ENCODE measurements around the gene TAOK1. TPM values are rescaled to one million over a fixed set of nuclear protein-coding genes. Genes with fewer than 3 reads are reported as not detected.

Gene TAOK1
- total and polyA plus RNA-seq, 9 of the 15 experiments (the other 6 are each of a cell fraction or from before 2014, with no cell fraction given) = 3.2 to 33.1 (median 16.5) TPM

DNA sequence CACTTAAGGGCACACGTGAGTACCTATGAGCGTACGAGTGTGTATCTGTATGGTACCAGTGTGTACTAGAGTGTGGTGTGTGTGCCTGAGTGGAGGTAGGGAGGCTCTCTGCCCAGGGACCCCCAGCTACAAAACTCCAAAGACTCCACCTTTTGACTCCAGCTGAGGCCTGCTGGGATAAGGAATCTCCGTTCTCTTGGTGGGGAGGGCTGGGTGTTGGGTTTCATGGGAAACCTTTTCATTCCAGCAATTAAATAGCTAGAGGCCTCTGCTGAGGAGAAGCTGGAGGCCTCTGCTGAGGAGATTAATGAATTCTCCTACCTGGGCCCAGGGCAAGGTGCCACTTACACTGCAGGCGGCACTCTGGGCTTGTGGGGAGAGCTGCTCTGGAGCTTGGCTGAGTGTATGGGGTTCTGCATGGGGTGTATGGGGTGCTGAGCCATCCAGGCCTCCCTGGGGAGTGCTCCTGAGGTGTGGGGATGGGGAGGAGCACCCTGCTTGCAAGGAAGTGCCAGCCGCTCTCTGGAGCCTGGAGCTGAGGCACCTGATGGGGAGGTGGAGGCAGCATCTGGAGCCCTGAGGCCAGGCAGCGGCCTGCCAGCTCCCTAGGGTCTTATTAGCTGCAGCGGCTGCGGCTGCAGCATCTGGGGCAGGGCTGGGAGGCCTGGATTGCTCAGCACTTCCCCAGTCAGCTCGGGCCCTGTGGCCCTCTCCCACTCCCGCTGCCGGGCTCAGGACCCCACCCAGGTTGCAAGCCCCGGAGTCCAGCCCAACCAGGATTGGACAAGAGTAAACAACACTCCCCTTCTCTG lies 207.4 kb downstream of the TAOK1 start:
- H3K79me2 ChIP-seq (ENCODE audit: control insufficient read depth, insufficient read depth, low read length) = peaks cover 6% of the 10 kb centered on the region; the same call in 2 of the 3 replicates
- WGBS (ENCODE audit: insufficient coverage, low coverage, missing lambda C conversion rate) = 63% methylated on average over 13 of the region's 13 CpGs
- in situ Hi-C loops (cut with MboI) = no loop called here
- H3K4me1 ChIP-seq (replicated peaks in 1 of 2; ENCODE audit: control insufficient read depth in 2 of 2, insufficient read depth in 2 of 2, low read length in 2 of 2) = peaks cover 13 to 46% of the 10 kb centered on the region in 2 experiments
- H3K27ac ChIP-seq (ENCODE audit: extremely low read depth, low read depth, low read length) = no peak overlapping the region
- no peak overlapping the region for H3K4me2 ChIP-seq (ENCODE audit: insufficient read depth, low read length)
- DNase-seq (ENCODE audit: extremely low read depth in 1 of 4, low spot score in 3 of 4) (no peak), FAIRE-seq (no peak), ATAC-seq (no peak)
- H3K9ac ChIP-seq (ENCODE audit: insufficient read depth in 1 of 2, low read depth in 2 of 2, low read length in 2 of 2) = peak overlapping the region in 1 of 2 experiments; percentile 80; a peak in 2 of 4 replicates
- no peaks in the 10 kb centered on the region for H3K27me3 ChIP-seq (ENCODE audit: control insufficient read depth in 2 of 2, insufficient read depth in 2 of 2, low read length in 2 of 2)
- no peak overlapping the region for H2AFZ ChIP-seq (ENCODE audit: low read depth, low read length)
- CTCF ChIA-PET (ENCODE audit: low intra/inter-chr PET ratio) = no interaction called here
- H3K9me3 ChIP-seq (replicated peaks; ENCODE audit: control insufficient read depth, insufficient read depth, low read depth, low read length) = no peaks in the 10 kb centered on the region
- BruUV-seq (replicated peaks) = no TSS peak
- H4K20me1 ChIP-seq (replicated peaks; ENCODE audit: control insufficient read depth, insufficient read depth, low read length) = peaks cover 12% of the 10 kb centered on the region
- intact Hi-C loops (cut with micrococcal nuclease) = no loop called here
- peaks cover 4% of the 10 kb centered on the region for H3K9me1 ChIP-seq (ENCODE audit: control insufficient read depth, insufficient read depth, low read length)
- no peaks in the 10 kb centered on the region for H3K36me3 ChIP-seq (ENCODE audit: control insufficient read depth, insufficient read depth, low read length)
- no peak overlapping the region for H3K4me3 ChIP-seq
- POLR2A ChIA-PET = interaction anchor here (0.7 to 0.8 kb wide), 2 partner anchors 20 to 581 kb away, joined by 3 read pairs; no protein-coding TSS in a partner anchor
- TF ChIP-seq, protein P1, sequence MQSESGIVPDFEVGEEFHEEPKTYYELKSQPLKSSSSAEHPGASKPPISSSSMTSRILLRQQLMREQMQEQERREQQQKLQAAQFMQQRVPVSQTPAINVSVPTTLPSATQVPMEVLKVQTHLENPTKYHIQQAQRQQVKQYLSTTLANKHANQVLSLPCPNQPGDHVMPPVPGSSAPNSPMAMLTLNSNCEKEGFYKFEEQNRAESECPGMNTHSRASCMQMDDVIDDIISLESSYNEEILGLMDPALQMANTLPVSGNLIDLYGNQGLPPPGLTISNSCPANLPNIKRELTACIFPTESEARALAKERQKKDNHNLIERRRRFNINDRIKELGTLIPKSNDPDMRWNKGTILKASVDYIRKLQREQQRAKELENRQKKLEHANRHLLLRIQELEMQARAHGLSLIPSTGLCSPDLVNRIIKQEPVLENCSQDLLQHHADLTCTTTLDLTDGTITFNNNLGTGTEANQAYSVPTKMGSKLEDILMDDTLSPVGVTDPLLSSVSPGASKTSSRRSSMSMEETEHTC (IDR thresholded peaks at IDR 0.05) = no peak
- TF ChIP-seq, protein P2, sequence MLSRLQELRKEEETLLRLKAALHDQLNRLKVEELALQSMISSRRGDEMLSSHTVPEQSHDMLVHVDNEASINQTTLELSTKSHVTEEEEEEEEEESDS (CRISPR knock-in tag; IDR thresholded peaks at IDR 0.05) = no peak
- TF ChIP-seq, protein P3, sequence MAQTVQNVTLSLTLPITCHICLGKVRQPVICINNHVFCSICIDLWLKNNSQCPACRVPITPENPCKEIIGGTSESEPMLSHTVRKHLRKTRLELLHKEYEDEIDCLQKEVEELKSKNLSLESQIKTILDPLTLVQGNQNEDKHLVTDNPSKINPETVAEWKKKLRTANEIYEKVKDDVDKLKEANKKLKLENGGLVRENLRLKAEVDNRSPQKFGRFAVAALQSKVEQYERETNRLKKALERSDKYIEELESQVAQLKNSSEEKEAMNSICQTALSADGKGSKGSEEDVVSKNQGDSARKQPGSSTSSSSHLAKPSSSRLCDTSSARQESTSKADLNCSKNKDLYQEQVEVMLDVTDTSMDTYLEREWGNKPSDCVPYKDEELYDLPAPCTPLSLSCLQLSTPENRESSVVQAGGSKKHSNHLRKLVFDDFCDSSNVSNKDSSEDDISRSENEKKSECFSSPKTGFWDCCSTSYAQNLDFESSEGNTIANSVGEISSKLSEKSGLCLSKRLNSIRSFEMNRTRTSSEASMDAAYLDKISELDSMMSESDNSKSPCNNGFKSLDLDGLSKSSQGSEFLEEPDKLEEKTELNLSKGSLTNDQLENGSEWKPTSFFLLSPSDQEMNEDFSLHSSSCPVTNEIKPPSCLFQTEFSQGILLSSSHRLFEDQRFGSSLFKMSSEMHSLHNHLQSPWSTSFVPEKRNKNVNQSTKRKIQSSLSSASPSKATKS (CRISPR knock-in tag; IDR thresholded peaks at IDR 0.05) = no peak
- no peak for TF ChIP-seq ETV1 (tag; conservative IDR thresholded peaks at IDR 0.05; ENCODE audit: low read depth)
- TF ChIP-seq, protein P4, sequence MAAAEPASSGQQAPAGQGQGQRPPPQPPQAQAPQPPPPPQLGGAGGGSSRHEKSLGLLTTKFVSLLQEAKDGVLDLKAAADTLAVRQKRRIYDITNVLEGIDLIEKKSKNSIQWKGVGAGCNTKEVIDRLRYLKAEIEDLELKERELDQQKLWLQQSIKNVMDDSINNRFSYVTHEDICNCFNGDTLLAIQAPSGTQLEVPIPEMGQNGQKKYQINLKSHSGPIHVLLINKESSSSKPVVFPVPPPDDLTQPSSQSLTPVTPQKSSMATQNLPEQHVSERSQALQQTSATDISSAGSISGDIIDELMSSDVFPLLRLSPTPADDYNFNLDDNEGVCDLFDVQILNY (CRISPR knock-in tag; IDR thresholded peaks at IDR 0.05) = no peak

All from K562 (cell line).